GM18511 (cell line): ENCODE measurements around the gene XRN2.

Source experiments
- ATAC-seq: cut with Tn5 transposase; IDR thresholded peaks from one replicate; pipeline ENCODE4 v1.9.1; 2021; ENCODE audit warnings: mild to moderate bottlenecking, moderate library complexity; ENCODE audit not compliant: unreplicated experiment

Gene XRN2

DNA sequence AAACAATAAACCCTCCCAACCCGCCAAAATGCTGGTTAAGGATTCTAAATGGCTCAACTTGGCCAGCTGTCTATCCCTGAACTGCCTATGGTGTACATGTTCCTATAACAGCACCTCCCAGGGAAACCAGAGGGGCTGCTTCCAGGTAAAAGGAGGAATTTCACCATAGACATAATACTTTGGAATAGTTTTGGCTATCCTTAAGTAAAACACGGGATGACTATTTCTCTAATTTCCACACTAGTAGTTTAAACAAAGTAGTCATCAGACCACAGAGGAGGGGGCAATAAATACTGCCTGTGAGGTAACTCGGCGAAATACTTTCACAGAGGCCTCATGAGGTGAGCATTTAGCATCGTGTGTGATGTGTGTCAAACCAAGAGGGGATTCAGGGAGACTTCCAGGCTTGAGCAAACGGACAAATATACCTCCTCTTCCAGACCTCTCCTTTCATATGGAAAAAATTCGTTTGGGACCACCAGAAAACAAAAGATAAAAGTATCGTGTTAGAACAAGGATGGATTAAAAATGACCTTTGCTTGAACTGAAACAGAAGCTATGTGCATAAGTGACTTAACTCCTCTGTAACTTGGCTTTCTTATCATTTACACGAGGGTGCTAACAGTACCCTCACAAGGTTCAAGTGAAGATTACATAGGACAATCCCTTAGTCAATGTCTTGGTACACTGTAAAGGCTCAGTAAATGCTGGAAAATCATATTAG, 1.0 kb upstream of the XRN2 start:
- ATAC-seq = no peak

DNA sequence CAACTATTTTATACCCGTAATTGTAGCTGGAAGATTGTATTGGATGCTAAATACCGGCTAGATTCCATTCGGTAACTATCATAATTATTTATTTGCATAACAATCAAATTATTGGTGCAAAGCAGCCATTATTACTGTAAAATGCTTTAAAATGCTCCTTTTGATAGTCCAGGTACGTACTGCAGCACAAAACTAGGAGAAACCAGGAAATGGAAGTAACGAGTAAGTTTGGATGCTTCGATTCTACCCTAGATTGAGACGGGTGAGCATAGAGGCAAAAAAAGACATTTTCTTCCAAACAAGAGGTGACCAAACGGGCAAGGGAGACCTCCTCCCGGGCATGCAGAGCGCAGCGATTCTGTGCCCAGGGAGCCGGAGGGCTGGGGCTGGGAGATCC, 469 bp upstream of the XRN2 start:
- peak; percentile 39 for ATAC-seq

DNA sequence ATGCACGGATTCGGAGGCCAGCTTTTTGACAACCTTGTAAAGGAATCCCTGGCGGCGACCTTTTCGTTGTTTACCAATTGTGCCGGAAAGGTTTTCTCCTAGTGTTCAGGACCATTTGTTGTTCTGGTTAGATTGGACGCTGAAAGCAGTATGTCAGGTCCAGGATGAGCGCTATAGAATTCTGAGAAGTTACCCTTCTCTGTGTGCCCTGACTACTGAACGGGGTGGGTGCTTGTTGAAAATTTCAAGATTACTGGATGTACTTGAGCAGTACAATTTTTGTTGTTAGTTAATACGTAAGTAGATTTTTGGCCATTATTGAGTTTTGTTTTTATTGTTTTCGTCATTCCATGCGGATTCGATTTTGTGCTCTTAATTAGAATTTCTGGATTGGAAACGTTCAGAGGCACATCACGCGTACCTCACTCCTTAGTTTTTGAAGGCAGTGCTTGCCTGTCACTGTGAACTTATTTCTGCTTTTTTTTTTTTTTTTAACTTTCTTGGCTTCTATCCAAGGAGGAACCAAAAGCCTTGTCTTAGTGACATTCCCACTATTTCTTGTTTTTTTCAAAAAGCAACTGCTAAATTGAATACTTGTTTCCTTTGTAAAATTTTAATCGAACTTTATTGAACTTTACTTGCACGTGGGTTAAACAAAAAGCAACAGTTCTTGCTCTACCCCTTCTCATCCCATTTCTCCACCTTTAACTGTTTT, 898 bp downstream of the XRN2 start:
- ATAC-seq = peak; percentile 13

DNA sequence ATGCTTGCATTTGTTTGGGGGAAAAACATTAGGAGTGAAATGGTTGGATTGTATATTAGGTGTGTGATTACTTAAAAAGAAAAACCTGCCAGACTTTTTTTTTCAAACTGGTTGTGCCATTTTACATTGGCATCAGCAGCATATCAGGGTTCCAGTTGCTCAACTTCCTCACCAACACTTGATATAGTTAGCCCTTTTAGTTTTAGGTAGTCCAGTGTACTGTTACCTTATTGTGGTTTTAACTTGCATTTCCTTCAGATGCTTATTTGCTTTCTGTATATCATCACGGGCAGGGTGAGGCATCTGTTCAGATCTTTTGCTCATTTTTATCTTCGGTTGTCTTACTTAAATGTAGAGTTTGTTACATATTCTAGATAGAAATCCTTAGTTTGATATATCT, 5.2 kb downstream of the XRN2 start:
- ATAC-seq = no peak

DNA sequence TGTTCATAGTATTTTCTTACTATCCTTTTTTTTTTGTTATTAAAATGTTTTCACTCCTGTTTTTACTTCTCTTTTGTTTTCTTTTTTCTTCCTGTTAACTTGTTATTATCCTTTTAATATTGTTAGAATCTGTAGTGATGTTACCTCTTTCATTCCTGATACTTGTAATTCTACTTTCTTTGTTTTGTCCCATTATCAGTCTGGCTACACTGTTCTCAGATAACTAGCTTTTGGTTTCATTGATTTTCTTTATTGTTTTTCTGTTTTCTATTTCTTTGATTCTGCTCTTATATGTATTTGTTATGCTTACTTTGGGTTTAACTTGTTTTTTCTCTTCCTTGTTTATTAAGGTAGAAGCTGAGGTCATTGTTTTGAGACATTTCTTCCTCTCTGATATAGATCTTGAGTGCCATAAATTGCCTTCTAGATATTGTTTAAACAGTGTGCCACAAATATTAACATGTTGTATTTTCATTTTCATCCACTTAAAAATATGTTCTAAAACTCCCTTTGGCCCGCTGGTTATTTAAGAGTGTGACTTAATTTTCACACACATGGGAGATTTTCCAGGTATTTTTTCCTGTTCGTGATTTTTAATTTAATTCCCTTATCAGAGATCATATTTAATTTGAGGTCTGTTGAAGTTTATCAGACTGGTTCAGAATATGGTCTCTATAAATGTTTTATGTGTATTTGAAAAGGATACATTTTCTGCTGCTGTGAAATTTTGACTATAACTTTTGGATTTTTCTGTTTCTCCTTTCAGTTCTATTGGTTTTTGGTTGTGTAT, 6.7 kb downstream of the XRN2 start:
- ATAC-seq = no peak

DNA sequence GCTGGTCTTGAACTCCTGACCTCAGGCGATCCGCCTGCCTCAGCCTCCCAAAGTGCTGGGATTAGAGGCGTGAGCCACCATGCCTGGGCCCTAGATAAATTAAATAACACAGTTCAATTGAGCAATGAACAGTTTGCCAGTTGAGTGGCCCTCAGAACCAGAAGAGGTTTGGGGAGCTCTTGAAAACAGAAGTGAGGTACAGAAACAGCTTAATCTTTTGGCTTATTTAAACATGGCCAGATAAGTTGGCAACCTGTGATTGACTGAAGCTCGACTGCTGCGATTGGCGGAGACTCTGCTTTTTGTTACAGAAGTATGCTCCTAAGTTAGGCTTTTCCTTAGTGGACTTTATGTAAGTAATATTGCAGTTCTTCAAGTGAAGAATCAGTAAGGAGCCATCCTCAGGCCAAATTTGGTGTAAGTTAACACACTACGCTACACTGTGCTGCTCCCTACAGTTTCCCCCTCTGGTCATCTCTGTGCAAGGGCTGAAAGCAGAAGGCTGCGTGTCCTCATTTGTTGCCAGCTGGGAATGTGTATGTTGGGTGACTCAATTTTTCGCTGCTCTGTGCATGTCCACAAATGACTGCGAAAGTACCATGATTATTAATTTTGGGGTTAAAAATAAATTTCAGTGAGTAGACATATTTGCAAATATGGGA, 9.8 kb downstream of the XRN2 start:
- ATAC-seq = no peak

DNA sequence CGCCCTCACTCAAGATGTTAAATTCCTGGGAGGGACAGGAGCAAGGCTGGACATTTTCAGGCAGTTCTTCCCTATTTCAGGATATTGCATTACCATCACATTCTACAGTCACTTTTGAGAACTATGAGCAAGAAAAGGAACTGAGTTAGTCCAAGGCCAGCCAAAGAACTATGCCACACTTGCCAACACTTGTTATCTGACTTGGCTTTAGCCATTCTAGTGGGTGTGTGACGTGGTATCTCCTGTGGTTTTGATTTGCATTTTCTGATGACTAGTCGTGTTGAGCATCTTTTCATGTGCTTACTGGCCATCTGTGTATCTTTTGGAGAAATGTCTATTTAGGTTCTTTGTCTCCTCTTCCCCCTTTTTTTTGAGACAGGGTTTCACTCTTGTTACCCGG, 12.0 kb downstream of the XRN2 start:
- peak; percentile 60 for ATAC-seq

DNA sequence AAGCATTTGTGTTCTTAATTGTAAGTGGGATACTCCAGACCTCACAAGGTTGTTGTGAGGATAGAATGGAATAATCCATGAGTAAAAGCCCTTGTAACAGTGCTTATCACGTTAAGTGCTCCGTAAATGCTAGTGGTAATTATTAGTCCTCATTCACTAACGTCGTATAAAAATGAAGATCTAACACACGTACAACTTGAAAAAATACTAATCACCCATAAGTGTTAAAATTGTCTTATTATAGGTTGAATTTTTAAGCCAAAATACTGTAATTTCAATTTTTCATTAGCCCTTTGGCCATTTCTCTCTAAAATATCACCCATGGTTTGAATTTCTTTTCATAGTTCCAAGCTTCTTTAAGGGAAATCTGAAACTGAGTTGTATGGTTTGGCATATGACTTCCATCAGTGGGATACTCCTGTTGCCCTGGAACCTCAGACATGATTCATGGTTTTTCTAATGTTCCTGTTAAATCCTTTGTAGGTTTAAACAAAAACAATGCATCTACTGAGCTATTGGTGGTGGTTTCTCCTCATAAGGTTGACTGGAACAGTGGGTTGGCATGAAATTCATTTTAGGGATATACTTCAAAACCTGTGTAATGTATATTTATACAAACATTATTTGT, 19.1 kb downstream of the XRN2 start:
- no peak for ATAC-seq

DNA sequence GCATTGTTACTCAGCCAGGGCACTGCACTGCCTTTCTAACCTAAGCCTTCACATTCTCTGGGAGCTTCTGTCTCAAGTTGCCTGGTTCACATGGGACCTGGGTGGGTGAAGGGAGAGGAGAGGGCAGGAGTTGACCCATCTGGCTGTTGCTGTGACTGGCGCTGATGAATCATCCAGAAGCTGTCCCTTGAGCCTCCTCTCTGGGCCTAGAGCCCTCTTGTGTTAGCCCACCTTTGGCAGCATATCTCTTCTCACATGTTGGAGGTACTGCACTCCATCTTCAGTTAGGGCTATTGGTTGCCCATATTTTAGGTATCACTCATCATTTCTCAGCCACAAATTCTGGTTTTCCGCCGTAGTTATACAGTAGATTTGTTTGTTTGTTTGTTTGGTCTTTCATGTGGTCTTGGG, 19.8 kb downstream of the XRN2 start:
- ATAC-seq = no peak

DNA sequence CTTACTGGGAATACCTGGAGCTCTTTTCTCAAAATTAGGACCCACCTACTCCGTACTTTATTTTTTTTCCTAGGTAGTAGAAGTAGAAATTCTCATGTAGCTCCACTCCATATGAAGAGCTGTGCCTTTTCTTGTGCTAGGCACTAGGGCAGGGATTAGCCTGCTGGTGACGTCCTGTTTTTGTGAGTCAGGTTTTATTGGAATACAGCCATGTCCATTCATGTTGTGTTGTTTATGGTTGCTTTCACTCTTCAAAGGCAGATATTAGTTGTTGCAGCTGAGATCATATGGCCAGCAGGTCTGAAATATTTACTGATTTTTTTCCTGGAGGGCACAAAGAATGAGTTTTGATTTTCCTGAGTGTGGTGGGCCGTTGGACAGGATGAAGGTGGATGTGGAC, 20.5 kb downstream of the XRN2 start:
- no peak for ATAC-seq

DNA sequence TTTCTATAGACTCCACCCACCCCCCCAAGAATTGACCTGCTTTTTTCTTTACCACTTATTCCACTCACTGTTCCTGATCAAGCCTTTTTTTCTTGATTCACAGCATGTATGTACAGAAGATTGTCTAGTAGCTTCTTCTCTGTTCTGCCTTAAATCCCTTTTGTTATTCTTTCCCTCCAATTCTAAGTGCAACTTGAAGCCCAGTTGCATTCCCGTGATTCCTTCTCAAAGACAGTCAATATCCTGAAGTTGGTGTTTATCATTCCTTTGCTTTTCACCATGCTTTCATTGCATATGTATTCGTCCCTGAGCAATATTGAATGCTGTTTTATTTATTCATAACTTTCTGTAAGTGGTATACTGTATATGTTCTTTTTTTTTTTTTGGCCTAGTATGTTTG, 21.0 kb downstream of the XRN2 start:
- no peak for ATAC-seq

DNA sequence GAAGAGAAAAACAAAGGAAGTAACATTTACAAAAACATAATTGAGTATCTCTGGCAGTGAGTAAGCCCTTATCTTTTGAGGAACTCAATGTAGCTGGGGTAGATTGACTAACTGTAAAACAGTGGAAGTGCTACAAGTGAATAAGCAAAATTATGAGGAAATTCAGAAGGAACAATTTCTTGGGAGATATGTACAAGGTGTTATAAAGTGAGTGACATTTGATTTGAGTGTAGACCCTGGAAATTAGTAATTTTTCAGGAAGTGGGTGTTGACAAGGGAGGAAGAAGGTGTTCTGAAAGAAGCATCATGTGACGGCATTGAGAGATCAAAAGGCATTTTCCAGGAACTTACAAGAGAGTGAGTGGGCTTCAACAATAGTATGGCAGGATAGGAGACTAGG, 22.2 kb downstream of the XRN2 start:
- no peak for ATAC-seq

DNA sequence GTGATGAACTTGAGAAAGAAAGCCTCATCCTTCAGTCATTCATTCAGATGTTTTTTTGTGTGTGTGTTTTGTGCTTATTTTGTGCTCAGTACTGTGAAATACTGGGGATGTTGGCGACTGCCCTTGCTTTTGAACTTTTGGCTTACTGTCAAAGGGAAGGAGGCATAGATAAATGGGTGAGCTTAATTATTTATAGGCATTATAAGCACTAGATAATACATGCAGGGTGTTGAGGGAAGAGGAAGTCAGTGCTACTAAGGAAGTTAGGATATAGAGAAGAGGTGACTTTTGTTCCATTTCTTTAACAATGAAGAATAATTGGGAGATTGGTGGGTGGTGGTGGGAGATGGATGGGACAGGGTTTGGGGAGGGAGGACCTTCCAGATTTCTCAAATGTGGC, 23.6 kb downstream of the XRN2 start:
- no peak for ATAC-seq

DNA sequence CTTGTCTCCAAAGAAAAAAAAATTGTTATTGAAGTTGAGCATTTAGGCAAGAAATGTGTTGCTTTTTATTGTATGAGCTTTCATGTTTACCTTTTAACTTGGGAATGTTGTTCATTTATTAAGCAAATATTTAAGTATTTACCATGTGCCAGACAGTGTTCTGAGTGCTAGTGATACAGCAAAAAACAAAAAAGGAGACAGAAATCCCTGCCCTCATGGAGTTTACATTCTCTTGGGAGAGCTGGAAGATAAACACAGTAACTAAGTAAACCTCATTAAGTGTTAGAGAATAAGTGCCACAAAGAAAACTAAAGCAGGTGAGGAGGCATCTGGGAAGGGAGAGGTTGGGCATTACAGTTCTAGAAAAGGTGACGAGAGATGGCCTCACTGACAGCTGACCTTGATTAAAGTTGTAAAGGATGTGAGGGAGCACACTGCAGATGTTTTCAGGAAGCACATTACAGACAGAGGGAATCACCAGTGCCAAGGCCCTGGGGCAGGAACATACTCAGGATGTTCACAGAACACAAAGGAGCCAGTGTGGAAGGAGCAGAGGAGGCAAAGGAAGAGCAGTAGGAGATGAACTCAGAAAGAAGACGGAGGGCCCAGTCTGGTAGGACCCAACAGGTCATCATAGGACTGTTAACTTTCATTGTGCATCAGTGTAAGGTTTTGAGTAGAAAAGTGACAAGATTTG, 33.5 kb downstream of the XRN2 start:
- no peak for ATAC-seq

DNA sequence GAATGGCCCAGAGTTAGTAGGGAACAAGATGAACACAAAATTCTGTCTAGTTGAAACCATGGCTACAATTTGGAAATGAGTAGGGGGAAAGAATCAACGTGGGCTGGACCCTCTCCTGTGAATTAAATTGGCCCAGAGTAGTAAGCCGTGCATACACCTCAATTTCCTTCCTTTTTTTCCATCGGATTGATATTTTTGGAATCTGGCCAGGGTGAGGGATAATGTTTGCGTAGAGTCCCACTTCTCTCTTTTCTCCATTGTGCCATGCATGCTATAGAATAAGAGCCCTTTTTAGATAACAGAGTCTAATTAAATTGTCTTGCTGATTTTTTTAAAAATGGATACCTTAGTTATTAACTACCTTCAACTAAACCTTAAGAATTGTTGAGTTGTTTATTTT, 35.2 kb downstream of the XRN2 start:
- no peak for ATAC-seq

DNA sequence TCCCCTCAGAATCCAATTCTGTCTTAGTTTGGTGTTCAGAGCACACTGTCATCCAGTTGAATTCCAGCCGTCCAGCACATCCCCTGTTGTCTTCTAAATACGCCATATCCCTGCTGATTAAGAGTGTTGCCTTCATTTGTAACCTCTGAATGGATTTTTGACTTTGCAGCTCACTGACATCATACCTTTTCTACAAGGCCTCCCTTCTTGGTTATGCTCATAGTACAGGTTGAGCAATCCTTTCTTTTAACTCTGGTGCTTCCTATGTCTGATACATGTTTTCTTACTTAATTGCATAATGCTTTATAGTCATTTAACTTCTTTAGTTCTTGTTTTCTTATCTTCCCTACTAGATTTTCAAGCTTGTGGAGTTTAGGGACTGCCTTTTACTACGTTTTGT, 36.4 kb downstream of the XRN2 start:
- no peak for ATAC-seq

DNA sequence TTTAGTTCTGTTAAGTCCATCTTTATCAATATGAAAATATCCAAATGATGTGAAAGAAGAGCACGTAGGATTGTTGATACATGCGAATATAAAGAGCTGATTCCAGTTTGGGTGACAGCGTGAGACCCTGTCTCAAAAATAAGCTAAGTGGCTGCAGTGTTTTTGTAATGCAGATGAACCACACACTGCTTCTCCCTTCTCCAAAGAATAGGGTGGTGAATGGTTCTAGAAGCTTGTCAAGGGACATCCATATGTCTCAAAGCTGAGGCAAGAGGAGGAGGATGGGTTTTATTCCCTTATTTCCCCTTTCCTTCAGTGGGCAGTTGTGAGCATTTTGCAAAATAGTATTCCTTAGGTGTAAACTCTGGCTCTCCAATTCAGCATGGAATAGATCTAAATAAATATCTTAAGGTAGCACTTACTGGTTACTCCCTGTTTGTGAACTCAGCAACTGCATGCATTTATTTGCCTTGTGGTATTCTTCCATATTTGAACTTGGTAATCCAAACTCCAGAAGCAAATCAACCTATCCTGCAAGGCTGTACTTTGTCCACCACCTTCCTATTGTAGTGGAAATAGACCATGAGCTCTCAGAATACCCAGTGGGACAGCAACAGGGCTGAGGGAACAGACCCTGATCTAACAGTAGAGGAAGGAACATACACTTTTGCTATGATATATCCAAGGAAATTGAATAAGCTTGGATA, 38.0 kb downstream of the XRN2 start:
- ATAC-seq = no peak

DNA sequence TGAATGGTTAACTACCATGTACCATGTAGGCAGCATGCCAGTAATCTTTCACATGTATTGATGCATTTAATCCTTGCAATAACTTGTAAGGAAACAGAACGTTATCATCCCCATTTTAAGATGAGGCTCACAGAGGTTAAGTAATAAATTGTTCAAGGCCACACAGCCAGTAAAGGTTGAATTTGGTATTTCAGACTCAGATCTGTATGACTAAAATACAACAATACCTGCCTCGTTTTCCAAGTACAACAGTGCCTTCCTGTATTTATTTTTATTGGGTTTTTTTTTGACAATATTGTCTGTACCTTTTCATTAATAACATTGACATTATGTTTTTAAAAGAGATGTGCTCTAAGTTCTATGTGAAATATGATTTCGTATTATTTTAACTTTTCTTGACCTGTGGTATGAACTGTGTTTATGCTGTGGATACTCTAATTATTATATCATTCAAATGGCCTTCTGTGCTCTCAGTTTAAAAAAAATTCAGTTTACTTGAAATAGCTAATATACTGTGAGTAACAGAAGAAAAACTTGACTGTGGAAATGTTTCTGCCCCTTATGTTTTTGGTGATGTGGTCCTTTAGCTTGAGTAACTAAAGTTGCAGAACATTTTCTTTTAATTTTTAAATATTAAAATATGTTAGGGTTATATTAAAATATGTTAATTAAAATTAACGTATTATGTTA, 39.7 kb downstream of the XRN2 start:
- ATAC-seq = no peak

DNA sequence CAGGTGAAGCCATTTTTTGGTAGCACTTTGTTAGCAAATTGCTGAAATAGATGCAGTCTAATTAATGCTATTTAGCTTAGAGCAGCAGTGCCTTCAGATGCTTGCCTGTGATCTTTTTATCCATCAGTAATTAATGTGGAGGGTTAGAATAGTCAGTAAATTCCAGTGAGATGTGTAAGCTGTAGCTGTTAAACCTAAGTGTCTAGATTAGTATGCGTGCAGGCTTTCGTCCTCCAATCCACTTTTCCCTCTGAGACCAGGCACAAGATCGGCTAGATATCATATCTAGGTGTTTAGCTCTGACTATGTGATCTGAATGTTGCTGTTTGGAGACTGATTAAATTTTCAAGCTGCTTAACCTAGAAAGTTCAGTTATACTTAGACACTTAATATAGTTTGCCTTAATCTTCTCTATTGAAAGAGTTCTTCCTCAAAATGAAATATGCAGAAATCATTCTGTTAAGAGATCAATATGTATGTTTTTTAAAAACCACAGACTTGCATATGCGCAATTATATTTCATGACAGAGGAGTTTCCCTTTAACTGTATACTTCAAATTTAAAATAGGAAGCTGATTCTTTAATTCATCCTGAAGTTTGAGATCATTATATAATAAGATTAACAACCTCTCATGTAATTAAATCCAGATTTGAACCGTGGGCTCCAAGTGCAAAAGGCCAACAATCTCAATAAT, 41.2 kb downstream of the XRN2 start:
- ATAC-seq = no peak
